GM21423 (cell line): ENCODE results near the gene FGGY.
"Not testable (repeated sequence)": the region's sequence is repeated elsewhere in the genome, so short reads cannot be mapped to it uniquely, and the experiment has no call there.

ENCODE experiments used
- ATAC-seq: cut with Tn5 transposase; IDR thresholded peaks from one replicate; pipeline ENCODE4 v1.9.1; 2021; ENCODE audit warnings: mild to moderate bottlenecking, moderate library complexity; ENCODE audit not compliant: unreplicated experiment

FGGY gene

DNA sequence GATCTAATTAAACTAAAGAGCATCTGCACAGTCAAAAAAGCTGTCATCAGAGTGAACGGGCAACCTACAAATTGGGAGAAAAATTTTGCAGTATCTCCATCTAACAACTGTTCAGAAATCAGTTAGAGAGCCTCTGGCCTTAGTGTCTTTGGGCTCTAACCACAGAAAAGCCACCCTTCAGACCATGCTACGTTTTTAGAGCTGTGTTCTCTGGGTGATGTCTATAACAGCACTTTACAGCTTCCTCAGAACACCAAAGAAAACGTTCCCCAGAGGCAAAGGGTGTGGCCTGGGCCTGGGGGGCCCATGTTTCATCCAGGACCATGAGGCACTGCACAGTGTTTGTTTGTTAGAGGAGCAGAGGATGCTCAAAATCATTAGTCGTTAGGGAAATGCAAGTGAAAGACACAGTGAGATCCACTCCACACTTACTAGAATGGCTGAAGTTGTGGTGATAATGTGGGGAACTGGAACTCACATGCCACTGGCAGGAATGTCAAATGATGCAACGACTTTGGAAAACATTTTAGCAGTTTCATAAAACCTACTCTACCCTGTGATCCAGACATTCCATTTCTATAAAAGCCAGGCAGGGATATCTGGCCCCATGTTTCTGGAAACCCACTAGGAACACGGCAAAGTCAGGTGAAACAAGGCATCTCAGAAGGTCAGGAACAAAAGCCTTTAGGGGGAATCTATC, 267.4 kb downstream of the FGGY start:
- ATAC-seq, result no peak

DNA sequence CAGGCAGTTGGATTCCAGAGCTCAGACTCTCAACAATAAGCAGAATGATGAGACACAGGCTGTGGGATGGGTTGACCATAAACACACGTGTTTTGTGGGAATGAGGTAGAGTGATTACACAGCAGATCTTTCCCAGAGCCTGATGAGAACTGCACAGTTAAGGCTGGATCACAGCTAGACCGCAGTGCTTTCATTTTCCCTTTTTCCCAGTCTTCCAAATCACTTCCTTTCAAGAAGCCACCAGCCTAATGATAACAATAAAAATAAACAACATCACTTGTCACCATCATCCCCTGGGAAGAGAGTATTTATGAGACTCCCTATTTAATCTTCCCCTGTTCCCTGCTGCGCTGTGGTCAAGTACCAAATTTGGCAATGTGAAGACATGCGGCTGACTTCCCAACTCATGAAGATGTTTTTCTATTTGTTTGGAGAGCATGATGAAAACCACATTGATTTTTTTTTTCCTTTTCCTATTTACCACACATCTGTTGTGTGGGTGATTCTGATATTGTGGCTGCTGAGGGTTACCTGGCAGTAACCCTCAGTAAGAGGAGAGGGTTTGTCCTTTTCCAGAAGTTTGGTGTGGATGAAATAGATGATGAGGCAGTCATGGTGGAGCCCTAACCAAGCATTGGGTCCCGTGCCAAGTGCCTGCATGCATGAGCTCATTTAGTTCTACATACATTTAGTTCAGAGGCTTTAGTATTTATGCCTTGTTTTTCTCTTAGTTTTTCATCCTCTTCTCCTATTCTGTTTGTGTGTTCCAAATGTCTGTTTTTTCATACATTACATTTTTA, 268.9 kb downstream of the FGGY start:
- no peak for ATAC-seq

DNA sequence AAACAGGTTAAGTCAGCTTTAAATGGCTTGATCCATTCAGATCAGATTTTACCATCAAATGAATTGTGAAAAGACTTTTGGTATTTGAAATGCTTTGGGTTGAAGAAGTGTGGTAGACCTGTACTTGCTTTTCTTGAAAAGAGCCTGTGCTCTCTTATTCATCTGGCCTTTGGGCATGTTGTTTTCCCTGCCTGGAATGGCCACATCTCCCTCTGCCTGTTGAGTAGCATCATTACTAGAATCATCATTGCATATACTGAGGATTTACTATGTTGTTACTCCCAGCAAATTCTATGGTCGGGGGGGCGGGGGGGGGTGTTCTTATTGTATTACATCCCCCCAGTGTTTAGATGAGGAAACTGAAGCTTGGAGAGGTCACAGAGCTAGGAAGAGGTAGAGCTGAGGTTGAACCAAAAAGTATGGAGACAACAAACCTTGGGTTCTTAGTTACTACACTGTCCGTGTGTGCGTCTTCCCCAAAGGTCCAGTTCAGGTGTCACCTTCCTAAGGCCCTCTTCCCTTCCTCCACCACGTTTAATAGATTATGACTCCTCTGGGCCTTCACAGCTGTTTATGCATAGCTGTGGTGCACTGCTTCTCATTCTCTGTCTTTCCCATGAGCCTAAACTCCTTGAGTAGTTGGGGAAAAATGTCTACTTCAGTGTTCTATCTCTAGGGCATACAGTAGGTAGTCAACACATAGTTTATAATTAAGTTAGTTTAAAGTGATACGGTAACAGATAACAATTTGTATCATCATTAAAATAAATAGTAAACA, 271.5 kb downstream of the FGGY start:
- no peak for ATAC-seq

DNA sequence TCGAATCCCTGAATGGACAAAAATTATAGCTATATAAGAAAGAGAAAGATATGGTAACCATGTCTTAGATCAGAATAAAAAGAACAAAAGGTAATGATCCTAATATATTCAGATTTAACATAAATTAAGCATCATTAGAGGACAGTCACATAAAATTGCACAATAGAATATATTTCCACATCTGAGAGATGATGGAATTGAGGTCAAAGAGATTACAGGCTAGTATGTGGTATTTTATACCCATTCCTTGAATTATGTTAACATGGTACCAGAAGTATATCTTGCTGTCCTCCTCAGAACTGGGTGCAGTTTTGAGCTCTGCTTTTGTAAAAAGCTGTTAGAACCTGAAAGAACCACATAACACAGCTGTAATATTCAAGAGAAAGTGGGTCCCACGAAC, 272.3 kb downstream of the FGGY start:
- ATAC-seq, result no peak

DNA sequence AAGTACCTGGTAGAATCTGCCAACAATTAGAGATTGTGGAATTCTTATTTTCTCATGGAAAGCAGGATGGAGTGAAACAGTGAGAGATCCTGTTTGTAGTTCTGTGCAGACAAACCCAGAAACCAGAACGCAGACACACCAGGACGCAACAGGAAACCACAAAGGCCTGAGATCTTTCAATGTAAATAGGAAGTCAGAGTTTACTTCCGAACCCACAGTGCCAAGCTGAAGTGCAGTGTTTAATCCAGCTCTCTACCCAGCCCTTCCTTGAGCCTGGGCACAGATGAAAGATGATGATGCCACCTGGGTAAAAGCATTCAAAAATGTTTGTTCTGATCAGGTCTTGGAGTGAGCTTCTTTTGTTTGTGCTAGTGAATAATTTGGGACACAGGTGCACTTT, 273.6 kb downstream of the FGGY start:
- ATAC-seq, result peak; percentile 86

DNA sequence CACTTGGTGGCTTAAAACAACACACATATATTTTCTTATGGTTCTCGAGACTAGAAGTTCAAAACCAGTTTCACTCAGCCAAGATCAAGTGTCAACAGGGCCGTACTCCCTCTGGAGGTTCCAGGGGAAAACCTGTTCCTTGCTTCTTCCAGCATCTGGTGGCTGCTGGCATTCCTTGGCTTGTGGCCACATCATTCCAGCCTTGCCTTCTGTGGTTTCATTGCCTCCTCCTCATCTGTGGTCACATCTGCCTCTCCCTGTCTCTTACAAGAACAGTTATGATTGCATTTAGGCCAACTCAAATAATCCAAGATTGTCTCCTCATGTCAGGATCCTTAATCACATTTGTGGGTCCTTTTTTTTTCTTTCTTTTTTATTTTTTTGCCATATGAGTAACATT, 277.2 kb downstream of the FGGY start:
- ATAC-seq, result no peak

DNA sequence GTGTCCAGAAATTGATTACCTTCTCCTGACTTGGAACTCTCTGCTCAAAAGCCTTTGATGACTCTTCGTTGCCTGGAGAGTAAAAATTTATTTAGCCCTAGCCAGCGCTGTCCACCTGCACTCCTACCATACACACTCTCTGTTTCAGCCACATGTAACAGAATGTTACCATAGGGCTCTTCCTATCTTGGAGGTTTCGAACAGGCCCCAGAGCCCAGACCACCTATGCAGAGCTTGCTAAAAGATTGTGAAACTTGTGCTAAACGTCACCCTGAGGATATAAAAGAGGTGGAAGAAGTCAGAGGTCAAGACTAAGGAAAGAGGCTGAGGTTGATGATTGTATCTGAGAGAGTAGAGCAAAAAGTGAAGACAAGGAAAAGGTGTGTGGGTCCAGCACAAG, 280.9 kb downstream of the FGGY start:
- ATAC-seq, result peak; percentile 69

DNA sequence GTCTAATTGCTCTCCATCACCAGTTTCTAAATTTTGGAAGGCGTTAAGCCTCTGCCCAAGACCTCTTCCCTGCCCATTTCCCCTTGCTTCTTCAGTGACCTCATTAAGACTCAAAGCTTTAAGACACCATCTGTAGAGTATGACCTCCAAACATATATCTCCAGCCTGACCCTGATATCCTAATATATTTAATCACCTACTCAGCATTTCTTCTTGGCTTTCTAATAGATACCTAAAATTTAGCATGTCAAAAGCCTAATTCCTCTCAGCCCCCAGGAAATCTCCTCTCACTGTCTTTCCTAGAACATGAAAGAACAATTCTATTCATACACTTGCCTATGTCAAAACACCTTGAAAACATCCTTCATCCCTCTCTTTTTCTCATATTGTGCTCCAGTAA, 282.3 kb downstream of the FGGY start:
- ATAC-seq, result no peak

DNA sequence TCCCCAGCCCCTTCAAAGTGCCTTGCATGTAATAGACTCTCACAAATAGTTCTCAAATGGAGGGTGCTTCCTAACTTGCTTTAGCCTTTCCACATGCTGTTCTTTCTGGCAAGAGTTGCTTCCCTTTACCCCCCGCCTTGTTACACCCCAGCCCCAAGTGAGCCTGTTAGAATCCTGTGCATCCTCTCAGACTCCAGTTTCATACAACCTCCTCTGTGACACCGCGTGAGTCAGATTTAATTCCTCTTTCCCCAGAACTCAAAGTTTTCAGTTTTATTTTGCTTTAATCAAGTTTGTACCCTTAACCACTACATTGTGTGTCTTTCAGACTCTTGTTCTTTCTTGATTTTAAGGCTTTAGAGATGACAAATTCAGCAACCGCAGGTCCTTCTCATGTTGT, 283.4 kb downstream of the FGGY start:
- ATAC-seq, result no peak

DNA sequence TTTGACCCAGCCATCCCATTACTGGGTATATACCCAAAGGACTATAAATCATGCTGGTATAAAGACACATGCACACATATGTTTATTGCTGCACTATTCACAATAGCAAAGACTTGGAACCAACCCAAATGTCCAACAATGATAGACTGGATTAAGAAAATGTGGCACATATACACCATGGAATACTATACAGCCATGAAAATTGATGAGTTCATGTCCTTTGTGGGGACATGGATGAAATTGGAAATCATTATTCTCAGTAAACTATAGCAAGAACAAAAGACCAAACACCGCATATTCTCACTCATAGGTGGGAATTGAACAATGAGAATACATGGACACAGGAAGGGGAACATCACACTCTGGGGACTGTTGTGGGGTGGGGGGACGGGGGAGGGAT, 295.5 kb downstream of the FGGY start:
- ATAC-seq, result not testable (repeated sequence)

DNA sequence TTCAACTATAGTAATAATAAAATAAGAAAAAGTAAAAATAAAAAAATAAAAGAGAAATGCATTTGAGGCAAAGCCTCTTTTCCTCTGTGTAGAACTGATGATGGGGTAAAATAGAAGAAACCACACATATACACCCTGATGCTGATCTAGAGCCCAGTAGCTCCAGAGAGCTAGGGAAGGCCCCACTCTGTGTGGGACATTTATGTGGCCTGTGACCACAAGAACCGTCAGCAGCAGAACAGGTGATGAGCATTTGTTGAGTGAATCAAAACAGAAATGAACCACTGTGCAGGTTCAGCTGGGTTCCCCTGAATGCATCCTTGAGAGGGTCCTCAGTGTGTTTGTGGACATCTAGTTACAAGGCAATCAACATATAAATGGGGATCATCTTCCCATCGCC, 296.0 kb downstream of the FGGY start:
- peak; percentile 49 for ATAC-seq

DNA sequence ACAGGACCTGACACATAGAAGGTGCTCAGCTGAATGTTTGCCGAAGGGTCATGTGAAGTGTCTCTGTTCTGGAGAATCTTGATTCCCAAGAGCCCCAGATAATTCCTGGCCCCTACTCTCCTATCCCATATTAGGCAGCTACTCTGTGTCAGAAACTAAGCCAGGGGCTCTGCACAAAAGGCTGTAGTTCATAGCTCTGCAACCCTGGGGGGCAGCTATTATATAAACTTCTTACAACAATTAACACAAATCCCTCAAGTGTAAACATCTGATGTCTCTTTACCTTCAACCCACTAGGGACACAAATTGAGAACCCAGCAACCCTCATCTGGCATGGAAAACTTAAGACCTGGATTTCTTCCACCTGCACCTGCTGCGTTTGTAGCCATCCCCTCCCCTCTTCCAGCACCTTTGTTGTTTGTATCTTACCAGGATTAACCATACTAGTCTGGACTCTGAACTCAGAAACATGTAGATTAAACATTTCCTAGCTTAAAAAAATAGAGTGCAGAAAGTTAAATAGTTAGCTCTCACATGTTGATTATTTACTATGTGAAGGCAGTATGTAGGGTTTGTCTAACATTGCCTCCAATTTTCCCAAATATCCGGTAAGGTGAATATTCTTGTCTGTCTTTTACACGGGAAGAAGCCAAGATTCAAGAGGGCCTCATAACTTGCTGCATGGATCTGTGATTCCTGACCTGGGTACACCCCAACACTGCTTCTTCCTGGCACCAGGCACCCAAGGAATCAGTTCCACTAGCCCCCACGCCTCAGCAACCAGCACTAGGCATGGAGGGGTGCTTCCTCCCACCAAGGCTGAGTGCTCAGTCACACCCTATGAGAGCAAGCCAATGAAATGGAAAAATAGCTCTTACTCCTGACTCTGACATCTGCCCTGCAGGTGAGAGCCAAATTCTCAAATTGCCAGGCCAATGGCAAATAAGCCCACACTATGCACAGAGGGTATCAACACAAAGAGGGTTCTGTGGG, 297.2 kb downstream of the FGGY start:
- ATAC-seq, result no peak

DNA sequence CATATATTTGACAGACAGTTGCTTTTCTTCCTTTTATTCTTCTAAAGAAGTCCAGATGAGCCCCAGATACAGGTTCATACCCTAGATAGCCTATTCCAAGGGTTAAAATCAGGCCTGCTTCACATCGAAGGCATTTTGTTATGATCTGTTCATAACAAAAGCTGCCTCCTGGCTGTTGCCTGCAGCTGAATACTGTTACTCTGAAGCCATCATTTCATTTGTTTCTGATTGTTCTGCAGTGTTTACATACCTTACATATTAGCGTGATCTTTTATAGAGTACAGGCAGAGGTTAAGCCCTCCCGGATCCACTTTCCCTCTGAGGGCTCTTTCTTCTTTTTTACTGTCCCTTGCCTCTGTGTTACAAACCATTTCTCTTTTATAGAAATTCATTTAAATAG, 298.9 kb downstream of the FGGY start:
- ATAC-seq, result no peak

DNA sequence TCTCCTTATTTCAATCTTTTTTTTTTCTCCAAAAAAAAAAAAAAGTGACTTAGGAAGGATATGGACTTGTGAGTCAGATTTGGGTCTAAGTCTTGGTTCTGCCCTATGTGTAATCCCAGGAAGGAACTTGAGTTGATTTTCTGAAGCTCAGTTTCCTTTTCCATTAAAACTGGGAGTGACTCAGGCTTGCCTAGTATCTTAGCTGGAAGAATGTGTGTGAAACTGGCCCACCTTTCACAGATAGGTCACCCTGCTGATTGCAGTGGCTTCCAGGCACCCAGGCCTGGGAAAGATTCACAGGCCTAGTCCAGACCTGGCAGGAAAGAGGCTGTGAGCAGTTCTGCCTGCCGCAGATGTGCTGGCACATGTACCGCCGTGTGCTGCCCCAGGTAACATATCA, 299.5 kb downstream of the FGGY start:
- no peak for ATAC-seq

DNA sequence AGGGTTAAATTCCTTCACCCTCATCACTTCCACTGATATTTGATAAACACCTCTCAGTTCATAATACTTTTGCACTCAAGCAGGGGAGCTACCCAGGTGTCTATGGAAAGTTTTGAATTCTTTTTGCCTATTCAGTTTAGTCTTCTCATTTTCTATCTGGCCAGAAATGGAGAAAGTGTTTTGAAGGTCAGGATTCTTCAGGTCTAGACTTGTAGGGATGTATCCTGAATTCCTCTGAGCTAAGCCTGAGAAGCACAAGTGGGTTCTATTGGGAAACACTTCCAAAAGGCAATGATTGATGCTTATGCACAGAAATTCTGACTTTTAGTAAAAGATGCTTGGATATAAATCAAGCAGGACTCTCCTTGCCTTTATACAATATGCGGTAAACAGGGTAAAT, 300.1 kb downstream of the FGGY start:
- no peak for ATAC-seq

DNA sequence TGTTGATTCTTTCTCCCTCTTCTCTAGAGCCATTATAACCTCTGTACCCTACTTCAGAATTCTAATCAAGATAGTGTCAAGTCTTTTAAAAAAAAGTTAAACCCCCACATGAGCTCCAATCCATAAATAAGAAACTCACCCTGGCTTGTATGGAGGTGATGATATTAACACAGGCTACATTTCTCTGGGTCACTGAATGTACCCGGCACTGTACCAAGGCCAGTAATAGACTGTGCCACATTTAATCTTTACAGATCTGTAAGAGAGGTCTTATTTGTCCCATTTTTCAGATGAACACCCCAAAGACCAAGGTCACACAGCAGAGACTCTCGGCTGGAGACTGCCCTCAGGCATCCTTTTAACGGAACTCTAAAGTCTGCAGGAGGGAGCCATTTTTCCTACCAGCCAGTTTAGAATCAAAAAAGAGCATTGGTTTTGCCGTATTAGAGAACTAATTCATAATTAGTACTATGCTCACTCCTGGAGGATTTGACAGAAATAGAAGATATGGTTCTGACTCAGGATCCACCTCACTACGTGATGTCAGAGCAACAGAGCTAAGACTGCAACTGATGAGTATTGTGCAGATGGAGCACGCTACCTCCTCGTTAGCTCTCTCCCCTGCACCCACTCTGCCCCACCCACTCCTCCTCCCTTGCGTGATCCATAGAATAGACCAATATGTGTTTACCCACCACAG, 300.7 kb downstream of the FGGY start:
- no peak for ATAC-seq

DNA sequence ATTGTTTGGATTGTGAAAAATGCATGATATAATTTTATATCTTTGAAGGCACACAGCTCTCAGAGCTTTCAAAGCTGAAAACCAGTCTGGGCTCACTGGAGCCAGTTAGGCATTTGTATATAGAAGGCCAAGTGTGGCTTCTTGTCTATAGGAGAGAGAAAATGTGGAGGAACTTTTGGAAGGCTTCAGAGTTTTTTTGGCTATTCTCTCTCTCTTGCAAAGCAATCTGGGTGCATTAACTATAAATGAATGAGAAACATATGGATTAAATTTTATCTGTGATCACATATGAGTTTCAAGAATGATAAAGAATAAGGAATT, 301.2 kb downstream of the FGGY start:
- ATAC-seq, result no peak

DNA sequence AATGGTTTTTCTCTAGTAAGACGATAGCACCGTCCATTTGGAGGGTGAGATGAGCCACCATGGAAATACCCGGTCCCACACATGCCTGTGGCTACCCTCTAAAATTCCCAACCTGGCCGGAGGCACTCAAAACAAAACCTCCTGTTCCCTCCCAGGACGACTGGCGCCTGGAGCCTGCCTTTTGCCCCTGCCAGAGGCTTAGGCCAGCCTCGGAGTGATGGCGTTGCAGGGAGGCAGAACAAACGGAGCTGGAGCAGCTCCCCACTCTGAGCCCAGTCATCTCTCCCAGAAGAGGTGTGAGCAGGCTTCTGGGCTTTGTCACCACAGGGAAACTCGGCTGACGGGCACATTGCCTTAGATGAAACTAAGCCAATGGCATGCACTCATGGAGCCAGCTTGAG, 304.1 kb downstream of the FGGY start:
- no peak for ATAC-seq

DNA sequence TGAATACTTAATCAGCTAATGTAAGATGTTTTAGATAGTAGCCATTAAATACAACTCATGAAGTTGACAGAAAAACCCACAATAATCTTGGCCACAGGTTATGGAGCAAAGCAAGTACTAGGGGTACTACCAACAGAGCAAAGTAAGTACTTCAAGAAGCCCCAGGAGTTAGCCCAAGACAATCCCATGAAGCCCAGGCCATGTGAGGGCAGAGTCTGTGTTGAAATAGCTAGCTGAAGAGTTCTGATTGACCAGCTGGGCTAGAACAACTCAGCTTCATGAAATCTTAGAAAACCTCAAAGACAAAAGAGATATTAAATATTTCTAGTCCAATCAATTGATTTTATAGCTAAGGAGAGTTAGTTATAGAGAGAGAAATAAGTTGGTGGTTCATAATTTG, 304.9 kb downstream of the FGGY start:
- ATAC-seq, result no peak

DNA sequence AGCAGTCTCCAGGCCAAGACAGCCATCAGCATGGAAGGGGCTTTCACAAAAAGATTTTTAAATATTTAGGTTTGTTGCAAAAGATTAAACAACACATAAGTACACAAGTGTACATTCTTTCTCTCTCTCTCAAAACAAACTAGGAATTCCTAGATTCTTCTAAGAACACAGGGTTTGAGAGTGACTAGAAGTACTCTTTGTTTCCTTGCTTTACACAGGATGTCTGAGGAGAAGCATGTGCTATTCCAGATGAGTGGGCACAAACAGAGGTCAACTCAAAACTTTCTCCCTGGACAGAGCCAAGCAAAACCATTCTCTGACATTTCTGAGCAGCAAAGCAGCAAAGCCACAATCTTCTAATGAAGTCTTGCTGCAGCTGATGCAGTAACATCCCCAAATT, 307.3 kb downstream of the FGGY start:
- ATAC-seq, result no peak
